GM19324 (cell line): ENCODE measurements around the gene GLMP.

Source experiments
- ATAC-seq: cut with Tn5 transposase; IDR thresholded peaks from one replicate; pipeline ENCODE4 v1.9.1; 2021; ENCODE audit warnings: mild to moderate bottlenecking, moderate library complexity; ENCODE audit not compliant: unreplicated experiment, low FRiP score

Gene GLMP

DNA sequence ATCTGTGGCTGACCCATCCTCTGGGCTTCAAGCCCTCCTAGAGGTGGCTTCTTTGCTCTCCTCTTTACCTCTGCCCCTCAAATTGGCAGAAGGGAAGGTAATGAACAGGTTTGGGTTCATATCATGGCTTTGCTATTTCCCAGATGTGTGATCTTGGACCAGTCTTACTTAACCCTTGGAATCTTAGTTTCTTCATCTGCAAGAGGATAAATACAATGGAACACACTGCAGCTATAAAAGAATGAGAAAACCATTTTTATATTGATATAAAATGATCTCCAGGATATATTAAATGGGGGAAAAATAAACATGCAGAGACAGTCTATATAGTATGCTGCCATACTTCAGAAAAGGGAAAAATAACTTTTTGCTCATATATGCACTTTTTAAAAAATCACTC lies 5.6 kb downstream of the GLMP start:
- ATAC-seq = no peak

DNA sequence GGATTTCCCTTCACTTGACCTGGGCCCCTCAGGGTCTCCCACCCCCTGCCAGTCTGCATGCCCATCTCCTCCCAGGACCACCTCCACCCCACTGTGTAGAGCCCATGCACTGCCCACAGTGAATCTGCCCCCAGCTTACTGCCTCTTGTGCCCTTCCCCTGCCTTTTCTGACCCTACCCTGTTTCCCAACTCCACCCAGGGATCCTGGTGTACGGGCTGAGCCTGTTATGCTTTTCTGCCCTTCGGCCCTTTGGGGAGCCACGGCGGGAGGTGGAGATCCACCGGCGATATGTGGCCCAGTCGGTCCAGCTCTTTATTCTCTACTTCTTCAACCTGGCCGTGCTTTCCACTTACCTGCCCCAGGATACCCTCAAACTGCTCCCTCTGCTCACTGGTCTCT lies 9.4 kb downstream of the GLMP start:
- no peak for ATAC-seq

DNA sequence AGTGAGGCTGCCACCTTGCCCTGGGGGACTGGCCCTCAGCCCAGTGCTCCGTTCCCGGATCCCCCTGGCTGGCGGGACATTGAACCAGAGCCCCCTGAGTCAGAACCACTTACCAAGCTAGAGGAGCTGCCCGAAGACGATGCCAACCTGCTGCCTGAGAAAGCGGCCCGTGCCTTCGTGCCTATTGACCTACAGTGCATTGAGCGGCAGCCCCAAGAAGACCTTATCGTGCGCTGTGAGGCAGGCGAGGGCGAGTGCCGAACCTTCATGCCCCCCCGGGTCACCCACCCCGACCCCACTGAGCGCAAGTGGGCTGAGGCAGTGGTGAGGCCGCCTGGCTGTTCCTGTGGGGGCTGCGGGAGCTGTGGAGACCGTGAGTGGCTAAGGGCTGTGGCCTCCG lies 10.0 kb downstream of the GLMP start:
- no peak for ATAC-seq

DNA sequence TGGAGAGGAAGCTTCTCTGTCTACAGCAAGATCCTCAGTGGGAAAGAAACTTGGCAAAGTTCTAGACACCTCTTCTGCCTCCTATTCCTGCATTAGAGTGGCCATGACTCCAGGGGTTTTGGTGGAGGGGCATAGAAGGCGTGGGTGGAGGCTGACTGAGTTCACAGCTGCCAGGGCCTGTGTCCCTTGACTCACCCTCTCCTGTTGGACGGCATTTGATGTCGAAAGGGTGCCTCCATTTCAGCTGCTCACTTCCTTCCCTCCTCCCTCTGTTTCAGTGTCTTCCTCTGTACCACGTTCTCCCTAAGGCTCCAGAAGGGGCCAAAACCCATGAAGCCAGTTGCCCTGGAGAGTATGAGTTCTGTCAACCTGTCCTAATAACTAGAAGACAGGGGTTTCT lies 10.7 kb downstream of the GLMP start:
- no peak for ATAC-seq

DNA sequence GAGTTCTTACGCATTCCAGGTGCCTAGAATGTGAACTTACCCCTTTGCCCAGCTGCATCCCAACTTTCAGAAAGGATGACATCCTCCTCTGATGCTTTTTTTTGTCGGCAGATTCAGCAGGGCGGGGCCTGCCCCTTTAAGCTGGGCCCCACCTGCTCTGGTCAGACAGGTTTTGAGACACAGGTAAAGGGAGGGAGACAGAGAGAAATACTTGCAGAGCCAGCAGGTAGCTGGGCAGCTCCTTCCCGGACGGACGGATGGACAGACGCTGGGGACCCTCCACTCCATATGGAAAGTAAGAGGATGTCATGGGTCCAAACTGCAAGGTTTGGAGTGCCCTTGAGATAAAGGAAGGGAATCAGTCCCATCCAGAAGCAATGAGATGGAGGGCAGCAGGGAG lies 11.4 kb downstream of the GLMP start, which contains the start of gene TMEM79:
TMEM79 (plus strand) TSS at position 214 of the 400 bp plus-strand sequence. CDS start 902 bp downstream, outside the sequence.
- ATAC-seq = no peak

DNA sequence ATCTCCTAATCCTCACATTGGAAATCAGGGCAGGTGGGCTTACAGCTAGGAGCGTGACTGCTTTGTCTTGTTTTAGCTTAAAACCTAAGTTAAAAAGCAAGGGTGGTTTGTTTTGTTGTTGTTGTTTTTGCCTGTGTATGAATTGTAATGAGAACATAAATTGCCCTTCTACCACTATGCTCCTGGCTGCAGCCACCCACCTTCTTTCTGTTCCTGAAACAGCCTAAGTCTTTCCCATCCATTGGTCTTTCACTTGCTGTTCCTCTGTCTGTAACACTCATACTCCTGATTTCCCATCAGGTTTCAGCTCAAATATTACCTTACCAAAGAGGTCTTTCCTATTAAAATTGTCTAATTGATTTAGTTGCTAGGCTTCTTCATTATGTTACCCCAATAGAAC lies 12.0 kb downstream of the GLMP start:
- no peak for ATAC-seq

DNA sequence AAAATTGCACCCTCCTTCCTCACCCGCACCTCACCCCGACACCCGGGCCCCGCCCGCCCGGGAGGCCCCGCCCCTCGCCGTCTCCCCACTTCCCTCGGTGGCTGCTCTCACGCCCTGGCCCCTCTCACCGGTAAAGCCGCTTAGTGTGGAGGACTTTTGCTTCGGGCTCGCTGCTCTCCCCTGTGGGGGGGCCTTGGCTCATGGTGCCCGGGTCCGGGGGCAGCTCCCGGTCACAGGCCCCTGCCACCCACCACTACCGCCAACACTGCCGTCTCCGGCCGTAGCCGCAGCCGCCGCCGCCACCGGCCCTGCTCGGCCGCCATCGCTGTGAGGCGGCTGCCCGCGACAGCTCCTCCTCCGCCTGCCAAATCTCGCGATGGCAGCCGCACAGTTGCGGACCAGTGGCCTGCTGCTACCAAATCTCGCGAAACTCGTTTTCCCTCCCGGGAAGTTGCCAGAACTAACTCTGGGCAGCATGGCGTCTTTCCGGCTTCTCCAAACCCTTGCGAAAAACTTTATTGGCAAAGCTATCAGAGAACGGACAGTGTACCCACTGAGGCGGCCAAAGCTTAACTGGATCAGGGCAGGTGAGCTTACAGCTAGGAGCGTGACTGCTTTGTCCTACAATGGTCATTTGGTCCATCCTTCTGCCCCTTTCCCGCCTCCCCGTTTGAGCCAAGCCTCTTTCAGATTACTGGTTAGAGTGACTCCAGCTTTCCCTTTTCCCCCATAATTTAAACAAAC lies 12.8 kb downstream of the GLMP start, which contains the start of gene SMG5:
SMG5 (minus strand) TSS at position 347 of the 744 bp plus-strand sequence; CDS start at position 202, 145 bp downstream.
- peak; percentile 89 for ATAC-seq

DNA sequence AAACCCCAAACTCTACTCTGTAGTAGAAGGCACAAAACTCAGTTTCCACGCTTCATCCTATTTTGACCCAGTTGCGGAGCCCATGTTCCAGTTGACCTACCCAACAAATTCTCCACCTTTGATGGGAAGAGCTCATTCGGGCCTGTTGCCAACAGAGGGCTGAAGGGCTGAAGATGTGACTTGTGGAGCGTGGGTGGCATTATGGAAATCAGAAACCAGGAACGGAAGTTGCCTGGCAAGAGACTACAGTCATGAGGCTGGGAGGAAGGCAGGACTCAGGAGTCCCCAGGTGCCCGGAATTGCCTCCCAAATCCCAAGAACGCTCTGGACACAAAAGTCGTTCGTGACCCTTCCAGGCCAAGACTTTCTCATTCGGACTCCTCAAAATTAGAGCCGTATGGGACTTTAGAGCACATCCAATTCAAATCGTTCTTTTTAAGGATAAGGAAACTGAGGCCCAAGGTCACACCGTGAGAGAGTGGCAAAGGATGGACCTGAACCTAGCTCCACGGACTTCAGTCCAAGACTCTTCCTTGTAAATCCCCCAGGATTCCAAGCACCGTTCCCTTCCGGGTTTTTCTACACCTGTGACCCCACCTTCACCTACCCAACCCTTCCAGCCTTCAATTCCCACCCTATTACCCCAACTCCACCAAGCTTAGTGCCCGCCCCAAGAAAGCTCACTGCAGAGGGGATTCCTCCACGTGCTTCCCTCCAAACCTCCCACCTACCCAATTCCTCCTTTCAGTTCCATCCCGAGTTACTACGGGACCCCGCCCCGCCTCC lies 13.6 kb downstream of the GLMP start:
- peak; percentile 6 for ATAC-seq

DNA sequence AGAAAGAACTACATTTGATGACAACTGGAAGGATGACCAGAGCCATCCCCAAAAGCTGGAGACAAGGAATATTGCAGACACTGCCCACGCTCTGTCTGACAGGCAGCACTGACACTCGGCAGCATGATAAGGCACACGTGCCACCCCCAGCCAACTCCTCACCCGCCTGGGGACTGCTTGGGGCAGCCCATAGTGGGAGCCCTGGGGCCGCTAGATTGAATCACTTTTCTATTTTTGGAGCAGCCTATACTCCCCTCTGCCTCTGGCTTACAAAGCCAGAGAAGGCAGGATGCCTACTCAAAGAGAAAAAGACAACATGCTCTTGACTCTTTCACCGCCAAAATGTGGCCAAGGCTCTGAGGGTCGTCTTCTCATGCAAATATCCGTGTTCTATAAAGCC lies 14.2 kb downstream of the GLMP start:
- no peak for ATAC-seq

DNA sequence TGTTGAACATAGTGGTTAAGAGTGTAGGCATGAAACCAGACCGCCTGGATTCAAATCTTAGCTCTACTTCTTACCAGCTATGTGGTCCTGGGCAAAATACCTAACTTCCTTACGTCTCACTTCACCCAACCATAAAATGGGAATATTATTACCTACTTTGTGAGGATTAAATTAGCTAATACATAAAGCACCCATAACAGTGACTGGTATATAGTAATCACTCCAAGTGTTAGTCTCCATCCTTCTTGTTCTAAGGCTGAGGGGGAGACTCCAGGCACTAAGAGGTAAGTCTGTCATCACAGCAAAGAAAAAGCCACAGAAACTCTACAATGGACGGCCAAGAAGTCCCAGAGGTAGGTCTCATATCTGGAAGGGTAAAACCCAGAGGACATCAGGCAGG lies 15.6 kb downstream of the GLMP start:
- ATAC-seq = no peak

DNA sequence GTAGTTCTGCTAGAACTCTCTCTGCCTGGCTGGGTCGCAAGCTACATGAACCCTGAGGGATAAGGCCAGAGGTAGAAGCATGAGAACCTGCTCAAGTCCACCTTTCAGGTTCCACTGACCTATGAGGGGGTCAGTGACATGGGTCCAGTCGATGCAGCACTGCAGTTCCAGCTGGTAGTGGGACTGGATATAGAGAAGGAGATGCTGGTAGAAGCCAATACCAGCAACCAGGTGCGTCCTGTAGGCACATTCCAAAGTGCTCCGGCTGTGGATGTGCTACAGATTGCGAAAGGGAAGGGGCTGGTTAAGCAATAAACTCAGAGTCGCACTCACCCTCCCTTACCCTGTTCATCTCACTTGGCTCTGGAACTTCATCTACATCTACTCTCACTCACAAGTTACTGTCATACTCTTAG lies 18.5 kb downstream of the GLMP start:
- ATAC-seq = no peak

DNA sequence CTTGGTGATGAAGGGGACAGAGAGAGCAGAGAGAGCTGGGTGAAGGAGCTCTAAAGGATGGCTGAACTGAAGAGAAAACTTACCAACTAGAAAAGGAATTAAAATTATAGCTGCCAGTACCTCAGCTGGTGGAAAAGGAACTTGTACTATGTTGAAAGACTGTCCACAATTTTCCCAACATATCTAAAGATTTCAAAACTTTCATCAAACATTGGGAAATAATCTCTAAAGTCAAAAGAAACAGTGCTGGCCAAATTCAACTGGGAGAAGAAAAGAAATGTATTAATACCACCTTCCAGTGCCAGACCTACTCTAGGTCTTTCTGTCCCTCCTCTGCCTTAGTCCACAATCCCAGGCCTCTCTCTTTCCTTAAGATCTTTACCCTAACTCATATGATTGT lies 18.9 kb downstream of the GLMP start:
- ATAC-seq = no peak

DNA sequence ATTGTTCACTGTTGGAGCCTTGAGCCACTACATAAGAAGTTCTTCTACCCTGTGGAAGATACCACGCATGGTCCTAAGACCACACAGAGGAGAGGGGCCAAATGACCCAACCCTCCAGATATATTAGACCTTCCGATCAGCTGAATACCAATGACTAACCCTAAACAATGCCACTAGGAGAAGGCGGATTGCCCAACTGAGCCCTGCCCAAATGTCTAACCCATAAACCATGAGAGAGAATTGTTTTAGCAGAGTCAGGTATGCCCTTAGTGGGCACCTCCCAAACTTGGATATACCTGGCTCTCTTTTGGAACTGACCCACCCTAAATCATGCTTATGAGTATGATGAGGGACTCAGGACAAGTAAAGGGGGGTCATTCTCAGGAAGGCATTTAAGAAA lies 25.2 kb downstream of the GLMP start:
- no peak for ATAC-seq

DNA sequence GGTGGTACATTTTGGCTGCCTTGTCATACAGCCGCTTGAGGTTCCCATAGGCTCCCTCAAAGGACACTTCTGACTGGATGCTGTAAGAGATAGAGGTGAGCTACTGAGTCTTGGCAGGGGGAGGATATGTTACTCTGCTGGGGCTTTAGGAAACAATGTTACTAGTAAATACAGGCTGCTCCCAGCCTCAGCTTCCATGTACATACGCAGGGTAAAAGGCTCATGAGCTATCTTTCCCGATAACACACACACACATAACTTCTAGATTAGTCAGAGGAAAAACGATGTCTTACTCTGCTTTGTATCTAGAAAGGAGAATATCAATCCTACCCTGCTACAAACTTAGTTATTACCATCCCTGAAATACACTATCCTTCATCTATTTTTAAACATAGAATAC lies 27.1 kb downstream of the GLMP start:
- no peak for ATAC-seq

DNA sequence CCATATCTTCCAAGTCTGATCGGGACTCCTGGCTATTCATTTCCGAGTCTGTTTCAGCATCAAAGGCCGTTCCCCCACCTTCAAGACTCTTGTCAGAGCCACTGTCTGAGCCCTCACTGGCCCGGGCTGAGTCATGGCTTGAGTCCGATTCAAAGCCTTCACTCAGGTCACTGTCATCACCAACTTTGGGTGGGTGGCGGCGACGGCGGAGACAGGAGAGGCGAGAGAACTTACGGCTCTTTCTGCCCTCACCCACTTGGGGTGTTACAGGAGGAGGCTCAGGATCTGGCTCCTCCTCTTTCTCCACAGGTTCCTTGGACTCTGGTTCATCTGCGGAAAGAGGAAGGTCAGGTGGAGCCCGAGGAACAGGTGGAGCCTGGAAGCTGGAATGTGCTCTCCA lies 29.4 kb downstream of the GLMP start:
- ATAC-seq = no peak

DNA sequence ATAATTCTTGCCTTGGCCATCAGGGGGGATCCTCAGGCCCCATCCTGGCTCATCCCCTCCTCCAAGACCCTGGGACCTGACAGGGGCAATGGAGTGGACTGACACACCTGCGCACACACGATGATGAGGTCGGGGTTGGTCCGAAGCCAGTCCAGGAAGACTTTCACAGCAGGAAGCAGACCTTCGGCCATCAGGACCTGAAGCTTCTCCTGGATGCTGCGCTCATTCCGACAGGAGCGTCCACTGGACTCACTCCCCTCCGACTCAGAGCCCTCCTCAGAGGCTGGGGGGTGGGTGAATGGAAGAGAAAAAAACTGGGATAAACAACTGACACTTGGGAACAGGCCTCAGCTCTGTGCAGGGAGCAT lies 32.2 kb downstream of the GLMP start:
- ATAC-seq = no peak

DNA sequence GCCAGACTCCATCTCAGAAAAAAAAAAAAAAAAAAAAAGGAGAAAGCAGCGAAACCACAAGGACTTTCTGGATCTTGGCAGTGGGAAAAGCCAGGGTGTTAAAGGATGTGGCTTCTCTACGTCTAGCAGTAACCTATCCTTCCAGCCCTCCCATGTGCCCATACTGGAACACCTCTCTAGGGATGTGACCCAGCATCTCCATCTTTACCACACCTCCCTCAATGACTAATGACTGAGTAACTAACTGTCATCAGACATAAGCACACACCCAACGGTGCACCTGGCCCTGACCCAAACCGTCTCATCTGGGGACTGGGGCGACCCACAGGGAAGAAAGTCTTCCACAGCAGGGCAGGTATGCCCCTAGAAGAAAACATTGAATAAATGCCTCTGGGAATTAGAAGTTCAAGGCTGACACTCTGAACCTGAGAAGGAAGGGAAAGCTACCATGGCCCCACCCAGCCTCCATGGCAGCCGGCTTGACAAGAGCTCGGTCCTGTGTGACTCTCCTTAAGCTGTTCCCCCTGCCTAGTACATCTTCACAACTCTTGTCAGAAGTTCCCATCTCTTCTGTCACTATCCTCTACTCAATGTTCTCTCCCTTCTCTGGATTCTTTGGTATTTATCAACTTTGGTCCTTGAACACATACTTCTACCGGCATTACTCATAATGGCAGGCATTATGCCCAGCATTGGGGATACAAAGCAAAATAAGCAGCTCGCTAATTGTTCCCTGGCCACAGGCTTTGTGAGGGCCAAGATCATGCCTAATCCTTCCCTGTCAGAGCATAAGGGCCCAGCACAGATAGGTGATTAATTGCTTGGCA lies 32.8 kb downstream of the GLMP start:
- ATAC-seq = no peak

DNA sequence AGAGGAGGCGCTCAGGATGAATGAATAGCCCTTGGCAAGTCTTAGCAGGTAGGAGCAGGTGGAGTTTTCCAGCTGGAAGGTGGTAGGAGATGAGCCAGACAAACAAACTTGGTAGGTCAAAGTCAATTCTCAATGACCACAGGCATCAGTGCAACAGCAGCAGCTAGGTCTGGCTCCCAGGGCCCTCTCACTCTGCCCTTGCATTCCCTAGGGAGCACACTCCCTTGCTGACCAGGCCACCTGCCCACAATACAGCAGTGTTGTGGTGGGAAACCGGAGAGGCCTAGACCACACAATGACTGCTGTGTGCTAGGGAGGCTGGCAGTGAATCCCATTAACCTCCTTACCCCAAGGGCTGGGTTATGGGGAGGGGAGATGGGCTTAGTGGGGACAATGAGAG lies 34.6 kb downstream of the GLMP start:
- ATAC-seq = no peak

DNA sequence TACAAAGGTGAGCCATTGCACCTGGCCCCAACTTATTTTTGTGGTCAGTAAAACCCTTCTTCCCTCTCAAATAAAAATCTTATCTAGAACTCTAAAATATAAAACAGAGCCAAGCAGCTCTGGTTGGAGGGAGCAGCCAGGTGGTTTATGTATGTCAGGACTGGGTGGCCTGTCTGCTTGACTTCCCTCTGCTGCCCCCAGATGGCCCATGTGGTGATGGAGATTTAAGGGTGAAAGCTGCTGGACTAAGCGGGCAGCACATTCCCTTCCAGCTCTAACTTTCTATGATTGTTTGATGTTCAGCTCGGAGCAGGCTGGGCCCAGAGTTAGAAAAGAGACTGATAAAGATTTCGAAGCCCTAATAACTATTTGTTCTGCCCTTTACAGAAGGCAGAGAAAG lies 35.7 kb downstream of the GLMP start:
- no peak for ATAC-seq

DNA sequence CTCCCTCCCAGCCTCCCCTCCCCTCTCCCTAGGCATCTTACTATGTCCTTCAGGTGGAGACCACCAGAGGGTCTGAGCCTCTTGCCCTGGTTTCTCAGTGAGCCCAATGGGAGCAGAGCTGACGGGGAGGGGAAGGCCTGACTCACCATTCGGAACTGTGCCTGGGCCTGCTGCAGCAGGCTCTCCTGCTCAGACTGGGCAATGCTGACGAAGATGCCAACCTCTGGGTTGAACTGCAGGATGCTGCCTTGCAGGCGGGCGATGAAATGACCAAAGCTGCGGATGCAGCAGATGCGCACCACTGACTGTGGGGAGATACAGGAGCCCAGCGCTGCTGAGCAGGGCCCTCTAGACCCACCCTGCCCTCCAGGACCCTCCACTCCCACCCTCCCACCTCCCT lies 36.6 kb downstream of the GLMP start:
- ATAC-seq = no peak

DNA sequence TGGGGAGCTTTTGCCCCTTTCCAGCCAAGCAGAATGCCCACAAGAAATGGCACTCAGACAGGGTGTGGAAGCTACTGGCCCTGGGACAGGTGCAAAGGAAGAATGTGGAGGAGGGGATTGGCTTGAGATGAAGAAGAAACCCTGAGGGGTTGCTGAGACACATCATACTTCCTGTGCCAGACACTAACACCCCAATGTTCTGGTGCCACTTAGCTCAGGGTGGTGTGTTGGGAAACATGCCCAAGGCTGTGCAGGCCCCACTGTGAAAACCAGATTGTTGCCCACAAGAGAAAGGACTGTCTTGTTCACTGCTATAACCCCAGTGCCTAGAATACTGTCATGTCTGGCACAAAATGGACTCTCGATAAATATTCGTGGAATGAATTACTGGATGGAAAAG lies 37.8 kb downstream of the GLMP start:
- ATAC-seq = no peak
